IPS-11a (cell line): ENCODE measurements around the gene CDK14.

Experiments
- H3K4me3 ChIP-seq: one replicate; pipeline ENCODE4 v1.5.1; 2013; ENCODE audit warnings: low read depth, low read length, control low read depth

The CDK14 gene

GRCh38 chr7:91080351-91080750 is 484.2 kb downstream of the CDK14 start:
- no peak overlapping the region for H3K4me3 ChIP-seq

- no peak overlapping the region for H3K4me3 ChIP-seq
Observed at GRCh38 chr7:91082038-91082437, 485.9 kb downstream of the CDK14 start.

- no peak overlapping the region for H3K4me3 ChIP-seq
Observed at GRCh38 chr7:91082852-91083495, 486.9 kb downstream of the CDK14 start.

DNA sequence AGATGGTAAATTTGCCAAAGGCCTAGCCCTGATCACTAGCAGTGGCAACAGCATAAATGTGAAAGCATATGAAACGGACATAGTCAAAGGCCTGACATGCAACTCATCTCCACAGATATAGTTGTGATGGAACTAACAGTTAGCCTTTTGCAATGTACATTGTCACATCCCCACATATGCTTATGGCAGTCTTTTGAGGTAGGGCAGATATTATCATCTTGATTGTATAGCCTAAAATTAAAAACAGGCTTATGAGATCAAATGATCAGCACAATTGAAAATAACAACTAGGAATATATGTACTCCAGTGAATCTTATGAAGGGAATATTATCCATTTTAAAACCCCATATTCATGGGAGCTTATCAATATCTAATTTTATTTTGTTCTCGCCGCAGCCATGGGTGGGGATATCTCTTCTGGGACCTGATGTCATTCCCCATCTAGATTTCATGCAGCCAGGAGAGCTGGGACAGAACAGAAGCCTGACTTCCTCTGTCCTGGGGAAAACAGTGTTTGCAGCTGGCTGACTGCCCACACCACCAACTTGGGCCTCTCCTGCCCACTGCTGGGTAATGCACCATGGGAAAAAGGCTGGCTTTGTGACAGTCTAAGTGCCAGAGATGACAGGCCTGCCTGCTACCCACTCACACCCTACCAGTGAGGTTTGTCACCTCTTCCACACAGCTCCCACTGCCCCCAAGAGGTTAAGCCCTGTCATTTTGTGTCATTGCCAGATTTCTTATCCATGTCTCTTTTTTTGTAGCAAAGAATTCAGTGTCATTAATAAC is 487.9 kb downstream of the CDK14 start:
- H3K4me3 ChIP-seq, result no peak overlapping the region

DNA sequence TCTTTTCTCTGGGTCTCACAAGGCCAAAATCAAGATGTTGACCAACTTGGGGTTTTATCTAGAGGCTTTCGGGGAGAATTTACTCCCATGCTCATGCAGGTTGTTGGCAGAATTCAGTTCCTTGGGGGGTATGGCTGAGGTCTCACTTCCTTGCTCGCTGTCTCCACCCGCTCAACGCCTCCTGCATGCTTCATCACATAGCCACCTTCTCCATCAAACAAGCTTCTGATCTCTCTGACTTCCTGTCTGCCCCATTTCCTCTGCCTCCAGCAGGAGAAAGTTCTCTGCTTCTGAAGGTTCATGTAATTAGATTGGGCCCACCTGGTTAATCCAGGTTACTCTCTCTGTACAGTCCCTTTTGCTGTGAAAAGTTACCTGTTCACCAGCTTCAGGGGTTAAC is 489.1 kb downstream of the CDK14 start:
- no peak overlapping the region for H3K4me3 ChIP-seq

- no peak overlapping the region for H3K4me3 ChIP-seq
Observed at GRCh38 chr7:91086200-91086599, 490.1 kb downstream of the CDK14 start.

DNA sequence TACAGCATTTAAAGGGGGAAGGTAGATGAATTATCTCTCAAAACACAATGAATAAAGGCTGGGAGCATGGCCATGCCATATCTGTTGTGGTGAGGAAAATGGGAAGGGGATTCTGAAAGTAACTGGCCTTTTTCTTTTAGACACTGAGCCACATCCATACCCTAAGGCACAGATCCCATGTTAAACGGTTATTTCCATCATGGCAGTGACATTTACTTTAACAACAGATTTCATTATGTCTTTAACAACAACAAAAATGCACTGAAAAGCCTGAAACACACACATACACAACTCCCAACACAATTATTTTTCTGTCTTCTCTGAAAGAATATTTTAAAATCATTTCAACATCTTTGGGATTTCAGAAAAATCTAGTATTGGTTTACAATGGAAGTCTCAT is 492.0 kb downstream of the CDK14 start:
- H3K4me3 ChIP-seq, result no peak overlapping the region

GRCh38 chr7:91088691-91089090 is 492.6 kb downstream of the CDK14 start:
- H3K4me3 ChIP-seq, result no peak overlapping the region

- H3K4me3 ChIP-seq, result no peak overlapping the region
Observed at GRCh38 chr7:91089382-91089963, 493.4 kb downstream of the CDK14 start.

DNA sequence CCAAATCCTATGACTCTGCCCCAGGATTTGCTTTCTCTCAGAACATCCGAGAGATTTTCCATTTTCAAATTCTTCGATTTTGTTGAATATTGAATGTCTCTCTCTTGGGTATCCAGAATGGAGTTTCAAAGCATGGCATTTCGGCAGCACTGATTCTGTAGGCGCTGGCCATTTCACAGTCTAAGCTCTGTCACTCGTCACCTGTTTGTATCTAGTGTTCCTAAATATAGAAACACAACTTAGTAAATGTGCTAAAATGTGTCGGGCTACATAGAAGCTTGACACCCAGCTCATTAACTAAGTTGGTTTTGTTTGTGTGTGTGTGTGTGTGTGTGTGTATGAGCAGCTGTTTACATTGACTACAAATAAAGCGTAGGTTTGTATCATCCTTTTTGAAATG is 494.6 kb downstream of the CDK14 start:
- no peak overlapping the region for H3K4me3 ChIP-seq

- H3K4me3 ChIP-seq, result no peak overlapping the region
Observed at GRCh38 chr7:91091631-91092030, 495.5 kb downstream of the CDK14 start.

DNA sequence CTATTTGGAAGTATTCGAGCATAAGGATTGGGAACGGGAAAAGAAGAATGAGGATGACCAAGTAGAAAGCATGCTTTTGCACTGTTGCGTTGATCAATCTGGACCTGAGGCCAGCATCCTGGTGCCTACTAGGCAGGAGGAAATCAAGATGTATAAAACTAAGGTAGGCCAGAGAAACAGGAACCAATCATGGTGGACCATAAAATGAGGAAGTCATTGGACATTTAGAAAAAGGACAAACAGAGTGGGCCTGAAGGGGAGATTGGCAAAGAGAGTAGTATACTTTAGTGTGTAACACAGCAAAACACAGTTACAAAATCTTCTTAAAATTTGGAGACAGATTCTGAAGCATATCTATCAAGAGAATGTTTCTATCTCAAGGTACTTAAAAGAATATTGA is 497.1 kb downstream of the CDK14 start:
- no peak overlapping the region for H3K4me3 ChIP-seq

- H3K4me3 ChIP-seq, result no peak overlapping the region
Observed at GRCh38 chr7:91098566-91098965, 502.4 kb downstream of the CDK14 start.

- H3K4me3 ChIP-seq, result no peak overlapping the region
Observed at GRCh38 chr7:91103363-91103762, 507.2 kb downstream of the CDK14 start.

GRCh38 chr7:91107460-91107859 is 511.3 kb downstream of the CDK14 start:
- H3K4me3 ChIP-seq, result no peak overlapping the region

DNA sequence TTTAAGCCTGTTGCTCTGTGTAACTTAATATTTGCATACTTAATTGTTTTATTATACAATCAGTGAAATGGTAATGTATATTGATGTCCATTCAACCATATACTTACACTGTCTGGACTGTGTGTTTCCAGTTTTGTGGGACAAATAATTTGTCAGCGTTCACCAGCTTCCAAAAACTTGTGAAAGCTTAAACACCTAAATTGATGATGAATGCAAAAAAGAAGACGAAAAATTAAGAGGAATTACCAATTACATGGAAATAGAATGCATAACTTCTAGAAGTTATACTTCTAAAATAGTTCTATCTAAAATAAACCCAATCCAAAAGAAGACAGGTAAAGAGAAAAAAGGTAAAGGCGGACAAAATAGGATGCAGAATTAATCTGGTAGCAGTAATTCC is 513.1 kb downstream of the CDK14 start:
- no peak overlapping the region for H3K4me3 ChIP-seq

- no peak overlapping the region for H3K4me3 ChIP-seq
Observed at GRCh38 chr7:91112902-91113341, 516.8 kb downstream of the CDK14 start.

- H3K4me3 ChIP-seq, result no peak overlapping the region
Observed at GRCh38 chr7:91114232-91114631, 518.1 kb downstream of the CDK14 start.

DNA sequence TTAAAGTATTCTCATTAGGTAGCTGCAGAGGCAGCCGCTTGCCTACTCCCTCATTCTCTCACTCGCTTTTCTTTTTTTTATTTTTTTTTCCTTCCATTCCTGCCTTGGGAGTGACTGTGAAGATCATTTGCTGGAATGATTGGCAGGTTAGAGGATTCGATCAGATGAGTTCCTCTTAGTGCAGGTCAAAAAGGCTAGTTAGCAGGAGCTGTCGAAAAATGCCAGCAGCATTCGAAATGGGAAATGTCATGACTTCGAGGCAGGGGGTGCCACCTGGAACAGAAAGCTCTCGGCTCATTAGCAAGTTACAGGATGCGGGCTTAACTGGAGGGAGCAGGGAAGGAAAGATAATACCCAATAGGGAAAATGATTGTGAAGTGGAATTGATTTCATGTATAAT is 530.6 kb downstream of the CDK14 start:
- H3K4me3 ChIP-seq, result no peak overlapping the region

DNA sequence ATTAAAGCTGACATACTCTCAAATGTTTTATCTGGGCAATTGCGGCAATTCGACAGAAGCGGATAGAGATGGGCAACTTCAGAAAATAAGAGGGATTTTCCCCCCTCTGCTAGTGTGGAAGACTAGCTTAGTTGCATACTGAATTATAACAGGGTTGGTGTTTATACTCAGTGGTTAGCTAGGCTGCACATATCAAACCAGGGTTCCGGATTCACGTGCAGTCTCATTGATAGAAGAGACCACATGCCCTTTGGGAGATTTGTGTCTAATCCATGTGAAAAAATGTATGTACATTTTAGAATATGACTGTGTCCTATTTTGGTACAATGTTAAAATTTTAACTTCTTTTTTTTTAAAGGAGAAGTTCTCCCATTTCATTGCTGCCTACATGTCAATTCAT is 531.2 kb downstream of the CDK14 start:
- H3K4me3 ChIP-seq, result no peak overlapping the region

GRCh38 chr7:91127959-91128358 is 531.8 kb downstream of the CDK14 start:
- H3K4me3 ChIP-seq, result no peak overlapping the region

DNA sequence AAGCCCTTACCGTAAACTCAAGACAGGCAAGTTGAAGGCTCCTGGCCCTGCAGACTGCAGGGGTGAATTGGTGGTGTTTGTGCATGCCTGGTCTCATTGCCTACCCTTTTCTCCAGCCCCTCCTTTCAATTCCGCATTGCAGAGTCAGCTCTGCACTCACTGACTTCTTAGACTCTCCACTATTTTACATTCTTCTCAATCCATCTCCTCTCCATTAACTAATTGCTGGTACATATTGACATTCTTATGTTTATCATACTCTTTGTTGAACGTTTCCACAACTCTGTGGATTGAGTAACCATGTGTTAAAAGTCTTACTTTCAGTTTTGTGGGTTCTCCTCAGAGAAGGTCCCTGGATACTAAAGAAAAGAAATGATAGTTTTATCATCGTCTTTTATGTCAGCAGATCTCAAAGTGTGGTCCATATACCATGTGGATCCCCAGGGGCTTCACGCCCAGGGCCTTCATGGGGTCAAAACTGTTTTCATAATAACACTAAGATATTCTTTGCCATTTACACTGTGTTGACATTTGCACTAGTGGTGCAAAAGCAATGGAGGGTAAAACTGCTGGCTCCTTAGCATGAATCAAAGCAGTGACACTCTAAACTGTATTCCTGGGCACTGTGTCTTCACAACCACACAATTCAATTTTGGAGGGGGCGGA is 532.7 kb downstream of the CDK14 start:
- no peak overlapping the region for H3K4me3 ChIP-seq
